GM11168 (cell line): ENCODE measurements around the gene TFDP2.
"Not testable (repeated sequence)": the region's sequence is repeated elsewhere in the genome, so short reads cannot be mapped to it uniquely, and the experiment has no call there.

Experiments used
- in situ Hi-C: fragments of 300-500 bp; cut with MboI; formaldehyde crosslinking; loops from one replicate; pipeline ENCODE4 v1.12.0; 2022; ENCODE audit warnings: low sequenced_read_pairs; ENCODE audit not compliant: unreplicated experiment

Gene TFDP2

GRCh38 chr3:142129516-142130171, 19.7 kb downstream of the TFDP2 start:
- in situ Hi-C loops = no loop called here

DNA sequence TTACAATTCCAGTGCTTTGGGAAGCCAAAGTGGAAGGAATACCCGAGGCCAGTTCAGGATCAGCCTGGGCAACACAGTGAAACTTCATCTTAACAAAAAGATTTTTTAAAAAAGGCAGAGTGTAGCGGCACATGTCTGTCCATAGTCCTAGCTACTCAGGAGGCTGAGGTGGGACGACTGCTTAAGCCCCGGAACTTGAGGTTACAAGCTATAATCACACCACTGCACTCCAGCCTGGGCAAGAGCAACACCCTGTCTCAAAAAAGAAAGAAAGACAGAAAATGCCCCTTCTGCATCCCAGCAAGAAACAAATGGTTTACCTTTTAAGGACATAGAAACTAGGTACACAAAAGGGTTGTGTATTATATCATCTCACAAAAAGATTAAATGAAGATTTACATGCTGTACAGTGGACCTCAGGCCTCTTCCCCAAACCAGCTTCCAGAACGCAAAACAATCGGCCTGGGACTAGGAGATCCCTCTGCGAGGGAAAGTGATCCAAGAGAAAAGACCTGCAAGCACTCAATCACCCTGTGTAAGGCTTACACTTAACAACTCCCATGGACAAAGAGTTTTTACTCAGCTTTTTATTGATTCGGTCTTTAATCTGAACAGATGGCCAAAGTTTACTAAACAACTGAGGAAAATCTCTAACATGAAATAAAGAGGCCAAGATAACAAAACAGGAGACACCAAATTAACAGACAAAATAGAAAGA, 21.2 kb downstream of the TFDP2 start:
- in situ Hi-C loops = no loop called here

DNA sequence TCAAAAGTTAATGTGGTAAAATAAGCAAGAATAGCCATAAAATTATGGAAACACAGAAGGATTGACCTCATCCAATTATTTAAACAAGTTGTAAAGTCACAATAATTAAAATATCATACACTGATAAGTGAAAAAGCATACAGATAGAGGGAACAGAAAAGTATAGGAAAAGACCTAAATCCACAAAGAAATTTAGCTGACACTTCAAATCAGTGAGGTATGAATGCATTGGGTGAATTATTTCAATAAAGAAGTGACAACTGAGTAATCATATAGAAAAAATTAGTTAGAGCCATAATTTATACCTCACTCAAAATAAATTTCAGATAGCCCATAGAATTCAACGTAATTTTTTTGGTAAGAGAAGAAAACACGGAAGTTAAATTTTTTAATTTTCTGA, 25.1 kb downstream of the TFDP2 start:
- in situ Hi-C loops = no loop called here

GRCh38 chr3:142120707-142121106, 28.6 kb downstream of the TFDP2 start:
- in situ Hi-C loops = no loop called here

- in situ Hi-C loops = no loop called here
These were observed 30.4 kb downstream of the TFDP2 start for GRCh38 chr3:142118911-142119310.

DNA sequence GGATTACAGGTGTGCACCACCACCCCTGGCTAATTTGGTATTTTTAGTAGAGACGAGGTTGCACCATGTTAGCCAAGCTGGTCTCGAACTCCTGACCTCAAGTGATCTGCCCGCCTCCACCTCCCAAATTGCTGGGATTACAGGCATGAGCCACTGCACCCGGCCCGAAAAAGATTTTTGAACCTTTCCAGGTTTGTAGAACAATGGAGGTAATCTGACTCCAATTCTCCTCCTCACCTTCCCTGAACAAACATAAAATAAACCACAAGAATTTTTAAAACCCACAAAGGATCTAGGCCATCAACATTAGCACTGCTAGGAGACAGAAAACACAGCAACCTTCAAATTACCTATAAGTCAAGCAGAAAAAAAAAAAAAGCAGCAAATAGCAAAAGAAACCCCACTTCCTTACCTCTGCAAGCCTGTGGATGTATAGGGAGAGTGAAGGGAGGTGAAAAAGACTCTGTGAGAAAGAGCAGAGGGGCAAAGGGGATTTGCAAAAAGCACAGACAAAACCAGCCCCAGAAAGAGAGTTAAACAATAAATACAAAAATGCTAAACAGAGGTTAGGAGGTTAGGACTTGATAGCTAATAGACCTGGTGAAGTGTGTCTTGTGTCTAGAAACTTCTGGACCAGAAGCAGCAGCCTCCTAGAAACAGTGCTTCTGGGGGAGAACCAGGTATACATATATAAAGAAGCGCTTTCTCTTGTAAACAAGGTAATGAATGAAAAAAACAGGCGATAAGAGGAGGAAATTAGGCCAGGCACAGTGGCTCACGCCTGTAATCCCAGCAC, 32.1 kb downstream of the TFDP2 start:
- in situ Hi-C loops = no loop called here

- in situ Hi-C loops = no loop called here
These were observed 33.3 kb downstream of the TFDP2 start for GRCh38 chr3:142115867-142116668.

- in situ Hi-C loops = no loop called here
These were observed 36.7 kb downstream of the TFDP2 start for GRCh38 chr3:142112601-142113000.

DNA sequence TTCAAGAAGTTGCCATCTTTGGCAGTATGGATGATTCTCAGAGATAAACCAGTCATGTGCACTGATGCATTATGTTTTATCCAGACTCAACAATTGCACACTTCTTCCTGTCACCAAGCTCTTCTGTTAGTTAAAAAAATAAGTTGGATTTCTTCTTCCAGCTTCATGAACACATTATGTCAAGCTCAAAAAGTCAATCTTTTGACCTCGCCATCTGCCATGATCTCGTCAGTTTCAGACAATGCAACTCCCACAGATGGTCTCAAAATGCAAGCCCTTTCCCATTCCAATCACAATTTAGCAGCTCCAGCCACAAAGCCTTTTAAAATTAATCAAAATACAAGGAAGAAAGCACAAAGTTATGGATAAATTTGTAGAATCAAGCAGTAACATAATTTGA, 42.8 kb downstream of the TFDP2 start:
- in situ Hi-C loops = no loop called here

DNA sequence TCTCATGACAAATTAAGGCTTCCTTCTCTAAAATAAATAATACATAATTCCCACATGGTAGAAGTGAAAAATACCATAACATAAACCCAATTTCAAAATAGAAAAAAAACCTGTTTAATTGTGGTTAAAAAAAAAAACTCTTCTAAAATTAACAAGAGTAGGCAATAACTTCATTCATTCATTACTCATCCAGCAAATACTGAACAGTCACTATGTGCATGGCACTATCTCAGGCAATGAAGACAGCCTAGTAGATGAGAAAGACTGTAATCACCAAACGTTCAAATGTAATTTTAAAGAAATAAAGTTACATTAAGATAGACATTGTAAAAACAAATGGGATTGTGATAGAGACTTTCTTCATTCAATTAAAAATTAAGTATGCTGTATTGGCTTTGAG, 43.4 kb downstream of the TFDP2 start:
- in situ Hi-C loops = no loop called here

DNA sequence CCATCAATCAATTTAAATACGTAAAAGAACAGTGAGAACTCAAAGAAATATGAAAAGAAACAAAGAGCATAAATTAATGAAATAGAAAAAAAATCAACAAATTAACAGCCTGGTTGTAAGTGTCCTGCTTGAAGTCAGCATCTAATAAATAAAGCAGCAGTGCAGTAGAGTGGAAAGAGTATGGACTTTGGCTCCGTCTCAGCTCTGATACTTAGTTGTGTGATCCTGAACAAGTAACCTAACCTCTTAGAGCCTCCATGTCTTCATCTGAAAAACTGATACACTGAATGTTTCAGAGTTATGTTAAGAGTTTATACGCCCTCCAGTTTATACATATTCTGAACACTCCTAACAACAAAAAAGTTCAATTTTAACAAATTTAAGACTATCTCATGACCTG, 44.6 kb downstream of the TFDP2 start:
- in situ Hi-C loops = no loop called here

- in situ Hi-C loops = no loop called here
These were observed 50.4 kb downstream of the TFDP2 start for GRCh38 chr3:142098964-142099363.

GRCh38 chr3:142097099-142097843, 52.1 kb downstream of the TFDP2 start:
- in situ Hi-C loops = no loop called here

GRCh38 chr3:142095841-142096240, 53.5 kb downstream of the TFDP2 start:
- in situ Hi-C loops = no loop called here

GRCh38 chr3:142088925-142089324, 60.4 kb downstream of the TFDP2 start:
- in situ Hi-C loops = not testable (repeated sequence)

DNA sequence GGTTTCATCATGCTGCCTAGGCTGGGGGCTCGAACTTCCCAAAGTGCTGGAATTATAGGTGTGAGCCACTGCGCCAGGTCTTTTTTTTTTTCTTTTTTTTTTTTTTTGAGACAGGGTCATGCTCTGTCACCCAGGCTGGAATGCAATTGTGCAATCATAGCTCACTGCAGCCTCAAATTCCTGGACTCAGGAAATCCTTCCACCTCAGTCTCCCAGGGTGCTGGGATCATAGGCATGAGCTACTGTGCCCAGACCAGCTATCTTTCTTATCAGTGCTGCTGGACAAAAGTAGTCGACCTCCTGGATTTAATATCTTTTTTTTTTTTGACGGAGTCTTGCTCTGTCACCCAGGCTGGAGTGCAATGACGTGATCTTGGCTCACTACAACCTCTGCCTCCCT, 60.8 kb downstream of the TFDP2 start:
- in situ Hi-C loops = no loop called here

DNA sequence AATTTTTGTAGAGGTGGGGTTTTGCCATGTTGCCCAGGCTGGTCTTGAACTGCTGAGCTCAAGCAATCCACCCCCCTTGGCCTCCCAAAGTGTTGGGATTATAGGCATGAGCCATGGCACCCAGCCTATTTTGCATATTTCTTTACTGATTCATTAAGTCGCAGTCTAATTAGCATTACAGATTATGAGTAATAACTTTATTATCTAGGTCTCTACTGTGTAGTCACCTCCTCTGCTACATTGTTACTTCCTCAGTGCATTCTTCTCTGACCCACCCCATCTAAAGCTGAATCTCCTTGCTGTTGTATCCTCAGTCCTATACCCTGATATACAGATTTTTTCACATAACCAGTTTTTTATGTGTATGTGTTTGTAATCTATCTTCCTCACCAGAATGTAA, 61.7 kb downstream of the TFDP2 start:
- in situ Hi-C loops = no loop called here

DNA sequence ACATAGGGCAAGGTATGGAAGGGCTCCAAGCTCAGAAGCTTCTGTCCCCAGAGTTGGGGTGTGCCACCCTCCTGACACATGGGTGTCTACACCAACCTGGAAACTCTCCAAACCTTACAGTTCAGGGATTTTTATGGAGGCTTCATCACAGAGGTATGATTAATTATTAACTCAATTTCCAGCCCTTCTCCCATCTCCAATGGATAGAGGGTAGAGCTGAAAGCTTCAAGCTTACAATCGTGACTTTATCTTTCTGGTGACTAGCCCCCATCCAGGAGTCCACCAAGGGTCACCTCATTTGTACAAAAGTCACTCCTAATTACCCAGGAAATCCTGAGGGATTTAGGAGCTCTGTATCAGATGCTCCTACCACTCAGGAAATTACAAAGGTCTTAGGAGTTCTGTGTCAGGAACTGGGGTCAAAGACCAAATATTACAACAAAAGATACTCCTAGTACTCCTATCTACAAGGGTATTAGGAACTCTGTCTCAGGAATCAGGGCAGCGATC, 62.7 kb downstream of the TFDP2 start:
- in situ Hi-C loops = no loop called here

- in situ Hi-C loops = no loop called here
These were observed 68.2 kb downstream of the TFDP2 start for GRCh38 chr3:142081178-142081577.
